HG03460 (cell line): ENCODE measurements around the gene S100A4.

Source experiments
- ATAC-seq: cut with Tn5 transposase; IDR thresholded peaks from one replicate; pipeline ENCODE4 v1.9.1; 2021; ENCODE audit not compliant: unreplicated experiment

S100A4 gene

DNA sequence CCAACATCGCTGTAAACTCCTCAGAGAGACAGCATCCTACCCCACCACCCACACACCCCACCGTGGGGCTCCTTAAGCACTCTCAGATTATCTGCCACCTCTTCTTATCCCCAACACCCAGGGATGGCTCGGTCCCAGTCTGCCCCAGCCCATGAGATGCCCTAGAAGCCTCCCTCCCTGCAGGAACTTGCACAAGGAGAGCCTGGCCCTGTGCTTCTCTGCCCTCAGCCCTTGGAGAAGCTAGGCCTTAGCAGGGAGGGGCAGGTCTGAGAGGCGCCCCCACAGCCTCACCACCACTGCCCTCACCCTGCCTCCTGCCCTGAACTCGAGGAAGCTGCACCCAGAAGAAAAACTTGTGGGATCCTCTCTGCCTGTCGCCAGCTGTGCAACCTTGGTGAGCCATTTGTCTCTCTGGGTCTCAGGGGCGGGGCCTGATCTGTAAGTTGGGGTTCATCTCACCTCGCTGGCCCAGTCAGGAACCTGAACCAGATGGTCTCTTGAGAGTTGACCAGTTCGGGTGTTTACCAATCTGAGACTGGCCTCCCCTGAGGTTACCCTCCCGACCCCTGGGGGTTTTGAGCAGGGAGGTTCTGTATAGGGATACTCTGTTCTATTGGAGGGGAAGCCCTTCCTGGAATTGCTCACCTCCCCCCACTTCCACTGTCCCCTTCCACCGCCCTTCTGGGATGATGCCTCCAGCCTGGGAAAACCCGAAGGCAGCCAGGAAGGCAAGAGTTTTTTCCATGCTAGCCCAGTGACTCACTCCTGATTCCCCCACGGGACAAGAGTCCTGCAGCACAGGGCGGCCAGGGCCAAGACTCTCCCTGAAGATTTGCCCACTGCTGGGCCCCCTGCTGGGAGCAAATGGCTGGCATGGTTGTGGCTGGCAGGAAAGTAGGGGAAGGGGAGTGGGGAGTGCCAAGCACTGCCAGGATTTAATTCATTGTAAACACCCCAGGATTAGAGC is 3.4 kb upstream of the S100A4 start, which contains the start of gene S100A3:
S100A3 (minus strand) TSS at position 537 of the 967 bp plus-strand sequence. CDS start 773 bp downstream, outside the sequence.
- no peak for ATAC-seq

DNA sequence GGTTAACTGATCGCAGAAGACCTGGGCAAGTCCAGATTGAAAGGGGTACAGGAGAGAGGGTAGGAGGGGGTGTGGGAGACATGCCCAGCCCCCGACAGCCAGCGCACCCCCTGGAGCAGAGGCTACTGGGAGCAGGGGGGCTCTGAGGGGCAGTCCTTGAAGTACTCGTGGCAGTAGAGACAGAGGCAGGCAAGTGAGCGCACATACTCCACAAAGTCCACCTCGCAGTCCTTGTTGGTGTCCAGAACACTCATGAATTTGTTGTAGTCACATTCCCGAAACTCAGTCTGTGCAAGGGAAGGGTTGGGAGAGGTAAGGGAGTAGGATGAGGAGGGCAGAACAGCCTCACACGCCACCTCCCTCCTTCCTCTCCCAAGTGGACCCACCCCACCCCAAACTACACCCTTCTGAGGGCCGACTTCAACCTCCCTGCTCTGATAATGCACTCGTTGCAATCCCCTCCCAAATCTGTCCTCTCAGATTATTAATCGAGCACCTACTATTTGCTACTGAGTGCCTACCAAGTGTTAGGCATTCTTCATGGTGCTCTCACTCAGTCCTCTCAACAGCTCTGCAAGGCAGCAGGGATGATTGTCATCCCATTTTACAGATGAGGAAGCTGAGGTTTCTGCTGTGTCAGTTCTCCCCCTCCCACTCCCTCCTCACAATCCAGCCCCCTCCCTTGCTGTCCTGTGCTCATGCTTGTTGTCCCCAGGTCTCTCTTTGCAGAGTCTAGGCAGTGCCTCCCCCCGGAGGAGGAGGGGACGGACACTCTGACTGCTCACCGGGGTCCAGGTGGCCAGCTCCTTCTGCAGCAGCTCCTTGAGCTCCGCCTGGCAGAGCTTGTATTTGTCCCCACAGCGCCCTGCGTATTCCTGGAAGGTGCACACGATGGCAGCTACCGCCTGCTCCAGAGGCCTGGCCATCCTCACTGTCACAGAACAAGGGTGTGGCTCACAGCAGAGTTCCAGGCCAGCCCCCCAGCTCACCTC is 2.2 kb upstream of the S100A4 start:
- ATAC-seq = no peak

DNA sequence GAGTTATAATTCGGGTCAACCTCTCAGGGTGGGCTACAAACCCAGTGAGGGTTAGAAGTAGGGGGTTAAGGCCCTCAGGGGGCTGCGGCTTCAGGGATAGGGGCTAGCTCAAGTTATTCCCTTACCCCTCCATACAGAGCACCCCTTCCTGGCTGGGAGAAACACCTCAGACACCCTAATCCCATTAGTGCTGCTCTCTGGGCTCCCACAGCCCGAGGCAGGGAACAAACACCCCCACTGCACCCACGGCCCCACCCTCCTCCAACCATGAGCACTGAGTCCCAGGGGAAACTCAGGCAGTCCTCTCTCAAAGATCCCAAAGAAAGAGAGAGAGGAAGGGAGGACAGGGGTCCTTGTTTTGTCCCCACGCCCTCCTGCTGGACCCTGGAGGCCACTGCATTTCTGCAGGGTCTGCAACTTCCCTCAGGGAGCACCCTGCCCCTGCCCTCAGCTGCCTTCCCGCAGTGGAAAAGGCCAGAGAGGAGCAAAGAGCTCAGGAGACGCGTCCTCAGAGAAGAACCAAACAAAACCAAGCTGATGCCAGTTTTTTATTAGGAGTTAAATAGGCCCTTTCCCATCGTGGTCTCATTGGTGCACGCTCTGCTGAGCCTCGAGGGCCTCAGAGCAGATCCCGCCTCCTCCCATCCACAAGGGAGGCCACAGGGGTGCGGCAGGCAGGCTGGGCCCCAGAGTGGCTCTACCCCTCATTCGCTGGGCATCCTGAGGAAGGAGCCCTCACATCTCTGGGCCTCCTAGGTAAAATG is 1.4 kb upstream of the S100A4 start:
- no peak for ATAC-seq

DNA sequence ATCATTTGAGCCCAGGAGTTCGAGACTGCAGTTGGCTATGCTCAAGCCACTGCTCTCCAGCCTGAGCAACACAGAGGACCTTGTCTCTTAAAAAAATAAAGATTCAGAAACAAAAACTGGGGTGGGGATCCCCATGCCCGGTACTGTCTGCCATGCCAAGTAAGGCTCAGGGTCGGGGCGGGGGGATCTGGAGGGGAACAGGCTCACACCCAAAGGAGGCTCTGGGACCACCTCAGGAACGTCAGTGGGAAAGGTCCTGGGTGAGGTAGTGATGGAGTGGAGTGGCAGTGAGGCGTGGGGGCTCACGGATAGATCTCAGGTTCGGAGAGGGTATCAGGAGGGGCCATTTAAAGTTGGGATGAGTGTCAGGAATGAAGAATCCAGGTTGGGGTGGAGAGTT is 765 bp upstream of the S100A4 start:
- no peak for ATAC-seq

DNA sequence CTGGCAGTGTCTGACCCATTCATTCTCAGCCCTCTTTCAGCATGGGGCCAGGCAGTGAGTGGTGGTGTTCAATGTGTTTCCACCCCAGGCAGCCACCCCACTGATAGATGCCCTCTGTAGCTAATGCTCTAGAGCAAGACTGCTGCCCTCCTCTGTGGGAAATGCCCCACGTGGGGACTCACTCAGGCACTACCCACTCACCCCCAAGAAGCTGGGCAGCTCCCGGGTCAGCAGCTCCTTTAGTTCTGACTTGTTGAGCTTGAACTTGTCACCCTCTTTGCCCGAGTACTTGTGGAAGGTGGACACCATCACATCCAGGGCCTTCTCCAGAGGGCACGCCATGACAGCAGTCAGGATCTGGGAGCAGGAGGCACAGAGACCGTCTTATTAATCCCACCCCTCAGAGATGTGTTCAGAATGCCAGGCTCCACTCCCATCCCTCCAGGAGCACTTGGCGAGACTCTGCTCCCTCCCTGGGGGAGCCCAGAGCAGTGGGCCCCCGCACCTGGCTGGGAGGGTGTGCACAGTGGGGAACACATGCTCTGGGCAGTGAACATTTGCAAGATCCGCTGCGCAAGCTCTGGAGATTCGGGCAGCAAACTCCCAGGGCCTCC is 1.0 kb downstream of the S100A4 start:
- ATAC-seq = no peak

DNA sequence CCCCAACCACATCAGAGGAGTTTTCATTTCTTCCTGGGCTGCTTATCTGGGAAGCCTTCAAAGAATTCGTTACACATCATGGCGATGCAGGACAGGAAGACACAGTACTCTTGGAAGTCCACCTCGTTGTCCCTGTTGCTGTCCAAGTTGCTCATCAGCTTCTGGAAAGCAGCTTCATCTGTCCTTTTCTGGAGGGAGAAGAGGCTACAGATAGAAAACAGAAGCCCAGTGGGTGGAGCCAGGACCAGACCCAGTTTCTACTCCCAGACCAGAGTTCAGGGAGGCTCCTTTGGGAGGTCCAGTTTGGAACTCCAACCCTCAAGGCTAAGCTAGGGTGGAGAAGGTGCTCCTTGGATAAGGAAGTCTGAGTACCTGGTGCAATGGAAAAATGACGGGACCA is 1.9 kb downstream of the S100A4 start:
- ATAC-seq = no peak

DNA sequence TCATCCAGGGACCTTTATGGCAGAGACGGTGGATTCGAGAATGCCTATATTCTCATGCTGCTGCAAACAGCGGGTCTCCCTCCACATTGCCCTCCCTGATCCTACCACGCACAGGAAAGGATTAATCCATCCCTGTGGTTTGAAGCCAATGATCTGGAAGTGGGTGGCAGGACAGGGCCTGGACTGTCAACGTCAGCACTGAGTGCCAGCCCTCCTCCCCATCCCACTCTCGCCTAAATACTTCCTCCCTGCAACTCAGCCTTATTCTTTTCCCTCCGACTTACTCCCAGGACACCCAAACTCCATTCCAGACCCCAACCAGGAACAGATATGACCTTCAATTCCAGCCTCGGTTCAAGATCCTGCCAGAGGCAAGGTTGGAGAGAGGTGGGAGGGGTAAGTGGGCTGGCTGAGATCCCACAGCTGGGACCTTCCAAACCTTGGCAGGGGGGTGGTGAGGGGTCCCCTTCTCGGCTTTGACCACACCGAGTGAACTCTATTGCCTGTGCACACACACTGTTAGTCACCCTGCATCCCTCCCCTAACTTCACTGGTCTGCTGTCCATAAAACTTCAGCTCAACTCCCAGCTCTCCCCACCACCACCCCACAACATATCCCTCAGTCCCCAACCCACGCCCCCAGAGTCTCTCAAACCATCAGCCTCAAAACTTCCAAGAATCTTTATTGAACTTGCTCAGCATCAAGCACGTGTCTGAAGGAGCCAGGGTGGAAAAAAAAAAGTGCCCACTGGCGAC is 2.5 kb downstream of the S100A4 start:
- no peak for ATAC-seq

DNA sequence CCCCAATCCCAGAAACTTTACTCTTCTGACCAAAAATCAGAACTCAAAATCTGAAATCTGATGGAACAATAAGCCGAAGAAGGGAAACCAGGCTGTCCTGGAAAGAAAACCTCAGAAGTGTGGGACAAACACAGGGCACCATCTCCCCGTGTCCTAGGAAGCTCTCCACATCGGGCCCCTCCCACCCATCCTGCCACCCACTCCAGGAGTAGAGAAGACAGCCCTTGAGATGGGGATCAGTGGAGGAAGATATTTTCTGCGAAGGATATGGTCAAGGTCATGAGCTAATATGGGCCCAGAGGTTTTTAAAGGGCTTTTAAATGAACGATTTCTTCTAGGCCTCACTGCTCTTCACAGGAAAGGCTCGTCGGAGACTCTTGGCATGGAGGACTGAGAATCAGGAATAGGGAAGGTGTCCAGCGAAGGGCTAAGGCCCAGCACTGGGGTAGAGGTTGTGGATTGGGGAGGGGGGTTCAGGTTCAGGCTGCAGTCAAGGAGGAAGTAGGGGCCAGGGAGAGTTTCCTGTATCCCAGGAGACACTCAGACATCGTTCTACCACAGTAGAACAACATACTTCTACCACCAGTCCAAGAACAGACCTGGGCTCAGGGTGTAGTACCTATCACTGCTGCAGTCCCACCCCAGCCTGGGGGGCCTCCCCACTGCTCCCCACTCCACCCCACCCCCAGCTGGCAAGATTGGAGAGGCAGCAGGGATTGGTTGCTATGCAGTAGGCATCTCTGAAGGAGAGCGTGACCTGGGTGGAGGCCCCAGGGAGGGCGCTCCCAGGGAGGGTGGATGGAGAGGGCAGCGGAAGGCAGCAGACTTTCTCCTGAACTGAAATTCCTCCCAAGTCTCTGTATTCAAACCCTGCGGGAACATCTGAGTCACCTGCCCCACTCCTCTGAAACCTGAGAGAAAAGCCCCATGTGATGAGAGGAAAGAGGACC is 3.7 kb downstream of the S100A4 start:
- no peak for ATAC-seq

DNA sequence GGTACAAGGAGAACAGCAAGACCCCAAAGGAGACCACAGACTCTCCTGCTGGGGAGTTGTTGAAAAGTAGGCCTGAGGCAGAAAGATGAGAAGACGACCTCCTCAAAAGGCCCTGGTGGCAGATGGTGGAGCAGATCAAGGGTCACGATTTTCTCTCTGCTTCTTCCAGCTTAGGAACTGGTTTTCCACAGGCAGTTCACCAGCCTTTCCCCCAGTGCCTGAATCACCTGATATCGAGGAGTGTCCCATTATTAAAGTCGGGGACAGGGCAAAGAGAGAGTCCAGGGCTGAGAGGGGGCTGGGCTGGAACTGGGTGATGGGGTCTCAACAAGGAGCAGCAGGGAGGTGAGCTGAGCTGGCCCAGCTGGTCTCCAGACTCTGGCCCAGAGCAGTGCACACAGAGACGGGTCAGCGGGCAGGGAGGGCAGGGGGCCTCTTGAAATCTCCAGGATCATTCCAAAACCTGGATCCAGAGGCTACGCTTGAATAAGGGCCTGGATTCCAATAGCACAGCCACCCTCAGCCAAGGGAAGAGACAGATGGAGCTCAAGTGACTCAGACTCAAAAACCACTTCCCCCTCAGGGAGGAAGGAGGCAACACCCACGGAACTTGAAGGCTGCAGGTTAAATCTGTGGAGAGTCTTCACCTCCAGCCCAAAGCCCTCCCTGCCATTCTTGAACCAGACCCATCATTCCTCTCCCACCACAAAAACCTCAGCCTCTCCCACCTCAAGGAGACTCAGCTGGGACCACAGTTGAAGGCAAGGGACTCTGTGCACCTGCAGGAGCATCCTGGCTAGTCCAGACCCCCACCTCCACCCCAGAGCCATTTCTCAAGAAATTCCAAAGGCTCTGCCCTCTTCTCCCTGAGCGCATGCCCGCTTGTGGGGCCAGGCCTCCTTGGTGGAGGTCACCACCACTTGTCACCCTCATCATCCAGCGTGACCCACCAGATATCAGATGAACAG is 4.9 kb downstream of the S100A4 start, which contains the start of gene S100A5:
S100A5 (minus strand) TSS at position 541 of the 968 bp plus-strand sequence. CDS start 743 bp downstream, outside the sequence.
- no peak for ATAC-seq

DNA sequence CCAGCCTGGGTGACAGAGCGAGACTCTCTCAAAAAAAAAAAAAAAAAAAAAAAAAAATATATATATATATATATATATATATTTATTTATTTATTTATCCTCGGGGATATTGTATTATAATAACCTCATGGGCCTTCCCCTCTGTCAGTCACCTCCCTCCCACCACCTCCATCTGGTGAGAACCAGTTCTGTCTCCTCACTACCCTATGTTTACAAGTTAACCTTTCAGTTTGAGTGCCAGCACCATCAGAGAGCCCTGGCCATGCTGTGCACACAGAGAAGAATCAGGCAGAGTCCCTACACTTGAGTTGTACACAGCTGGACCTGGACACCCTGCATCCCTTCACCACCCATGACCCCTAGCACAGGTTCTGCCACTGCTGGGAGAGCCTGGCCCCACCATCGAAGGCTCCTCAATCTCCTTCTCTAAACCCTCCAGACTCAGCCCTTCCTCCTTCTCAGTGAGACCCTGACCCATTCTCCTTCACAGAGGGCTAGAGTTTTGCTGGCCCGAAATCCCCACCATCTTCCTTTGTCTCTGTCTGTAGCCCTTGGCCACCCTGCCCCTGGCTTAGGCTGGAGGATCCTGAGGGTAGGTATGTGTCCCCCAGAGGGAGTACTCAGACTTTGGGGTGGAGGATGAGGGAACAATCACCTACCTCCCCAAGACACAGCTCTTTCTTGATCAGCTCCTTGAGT is 6.1 kb downstream of the S100A4 start:
- no peak for ATAC-seq

DNA sequence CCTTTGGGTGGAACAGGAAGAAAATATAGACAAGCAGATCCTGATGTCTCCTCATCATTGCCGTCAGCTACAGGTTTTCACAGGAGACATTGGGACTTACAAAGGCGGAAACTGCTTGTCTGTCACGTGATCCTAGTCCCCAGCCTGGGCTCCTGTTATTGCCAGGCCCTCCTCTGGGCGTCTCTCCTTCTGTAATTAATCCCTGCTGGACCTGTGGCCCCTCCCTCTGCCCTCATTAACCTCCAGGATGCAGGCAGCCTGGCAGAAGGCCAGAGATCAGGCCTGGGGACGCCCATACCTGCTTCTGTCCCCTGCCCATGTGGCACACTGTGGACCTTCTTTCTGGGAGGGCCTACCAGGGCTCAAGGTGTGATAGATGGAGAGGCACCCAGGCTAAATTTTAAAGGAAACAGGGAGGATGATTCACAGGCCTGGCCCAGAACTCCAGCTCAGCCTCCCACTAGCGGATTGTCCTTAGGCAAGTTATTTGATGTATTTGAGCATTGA is 7.2 kb downstream of the S100A4 start:
- no peak for ATAC-seq

DNA sequence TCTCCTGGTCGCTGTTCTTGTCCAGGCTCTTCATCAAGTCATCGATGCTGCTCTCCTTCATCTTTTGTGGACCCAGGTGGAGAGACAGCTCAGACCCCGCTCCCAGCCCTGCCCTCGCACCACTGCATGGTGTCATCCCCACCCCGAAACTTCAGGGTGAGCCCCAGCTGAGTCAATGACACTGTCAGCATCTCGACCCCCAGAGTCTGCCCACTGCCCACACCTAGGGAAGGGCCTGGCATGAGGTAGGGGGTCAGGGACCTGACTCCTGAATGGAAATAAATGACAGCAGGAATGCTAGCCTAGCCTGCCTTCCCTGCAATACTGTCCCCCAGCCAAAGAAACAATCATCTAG is 8.3 kb downstream of the S100A4 start:
- ATAC-seq = no peak

DNA sequence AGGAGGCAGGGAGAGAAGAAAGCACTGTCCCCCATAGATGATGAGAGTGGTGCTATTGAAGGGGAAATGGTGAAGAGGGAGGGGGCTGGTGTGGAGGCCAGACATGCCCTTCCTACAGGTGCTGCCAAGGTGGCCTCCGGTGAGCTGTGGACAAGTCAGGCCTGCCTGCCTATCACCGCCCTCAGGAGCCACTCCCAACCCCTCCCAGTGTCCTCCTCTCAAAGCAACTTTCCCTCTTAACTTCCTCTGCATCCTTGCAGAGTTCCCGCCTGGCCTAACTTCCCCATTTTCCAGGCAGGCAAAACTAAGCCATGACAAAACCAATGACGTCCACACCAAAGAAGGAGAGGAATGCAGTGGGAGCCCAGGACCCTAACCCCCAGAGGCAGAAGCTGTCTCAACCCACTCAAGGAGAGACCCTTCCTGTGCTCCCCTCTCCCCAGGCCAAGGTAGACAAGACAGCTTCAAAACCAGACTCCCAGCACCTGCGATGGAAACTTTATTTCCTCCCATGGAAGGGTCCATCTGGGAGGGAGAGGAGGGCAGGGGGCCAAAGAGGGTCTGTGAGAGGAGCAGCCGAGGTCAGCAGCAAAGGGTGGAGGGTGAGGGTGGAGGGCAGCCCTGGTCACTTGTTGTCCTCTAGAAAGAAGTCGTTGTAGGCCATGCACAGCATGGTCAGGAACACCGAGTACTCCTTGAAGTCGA is 8.8 kb downstream of the S100A4 start:
- no peak for ATAC-seq

DNA sequence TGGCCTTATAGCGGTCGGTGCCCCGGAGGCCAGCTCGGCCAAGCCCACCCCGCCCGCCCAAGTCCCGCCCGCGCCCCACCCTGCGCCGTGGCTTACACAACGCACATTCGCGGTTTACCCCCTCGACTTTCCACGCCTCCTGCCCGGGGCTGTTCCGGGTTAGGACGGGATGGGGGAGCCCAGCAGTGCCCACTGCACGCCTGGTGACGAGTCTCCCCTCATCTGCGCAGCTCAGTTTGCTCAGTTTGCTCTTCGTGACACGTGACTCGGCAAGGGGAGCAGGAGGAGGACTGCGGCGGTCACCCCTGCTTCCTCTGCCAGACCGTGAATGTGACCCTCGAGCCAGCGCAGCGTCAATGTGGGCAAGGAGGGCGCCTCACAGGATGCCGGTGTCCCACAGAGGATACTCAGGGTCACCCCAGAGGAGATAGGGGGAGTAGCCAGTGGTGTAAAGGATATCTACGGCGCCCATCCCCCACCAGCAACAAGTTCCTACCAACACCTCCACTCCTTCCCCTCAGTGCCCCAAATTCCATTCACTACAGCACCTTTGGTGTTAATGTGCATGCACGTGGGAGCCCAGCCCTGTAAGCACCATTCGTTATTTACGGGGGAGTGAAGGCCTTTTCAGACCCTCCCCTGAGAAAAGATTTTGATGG is 9.5 kb downstream of the S100A4 start:
- ATAC-seq = no peak
